HepG2 (cell line): ENCODE data around the gene PRDX2. TPM values are rescaled to one million over a fixed set of nuclear protein-coding genes. Genes with fewer than 3 reads are reported as not detected.
A peak's percentile ranks its signal among the peaks of the same experiment; 100 is the strongest.

Experiments
- CBX2 ChIP-seq, 2 experiments: fragments of 200-600 bp in 1 of 2; sonication (generic); formaldehyde crosslinking in 1 of 2; IDR thresholded peaks; 2 replicates each; pipeline versions ENCODE4 v1.7.0 to v1.8.1; 2018 to 2022; ENCODE audit warnings: low read depth in 2 of 2, low read length in 1 of 2, mild to moderate bottlenecking in 1 of 2, missing genetic modification reagents in 1 of 2
- CEBPZ ChIP-seq: IDR thresholded peaks from 2 replicates; pipeline ENCODE4 v1.6.1; 2012; ENCODE audit warnings: low read length, improper control_type of control experiment
- CHD4 ChIP-seq: fragments of 200-600 bp; sonication (generic); IDR thresholded peaks from 2 replicates; pipeline ENCODE4 v1.7.0; 2017; ENCODE audit warnings: mild to moderate bottlenecking, low read length, borderline replicate concordance
- HDAC2 ChIP-seq: sonication (generic); formaldehyde crosslinking; IDR thresholded peaks from 2 replicates; pipeline ENCODE4 v1.4.0; 2020; ENCODE audit warnings: missing genetic modification reagents
- JUN ChIP-seq: sonication (generic); formaldehyde crosslinking; IDR thresholded peaks from 2 replicates; pipeline ENCODE4 v1.4.0; 2020; ENCODE audit warnings: mild to moderate bottlenecking, missing genetic modification reagents
- MXD4 ChIP-seq: IDR thresholded peaks from 2 replicates; pipeline ENCODE4 v1.6.1; 2016; ENCODE audit warnings: mild to moderate bottlenecking, missing biosample characterization, missing genetic modification reagents
- NR0B2 ChIP-seq: sonication (generic); formaldehyde crosslinking; IDR thresholded peaks from 2 replicates; pipeline ENCODE4 v1.4.0; 2020; ENCODE audit warnings: mild to moderate bottlenecking, missing genetic modification reagents
- RARG ChIP-seq: sonication (generic); formaldehyde crosslinking; IDR thresholded peaks from 2 replicates; pipeline ENCODE4 v1.4.0; 2020; ENCODE audit warnings: low read depth, mild to moderate bottlenecking, missing genetic modification reagents
- RBM39 ChIP-seq: fragments of 200-400 bp; formaldehyde crosslinking; IDR thresholded peaks from one replicate; pipeline ENCODE4 v1.6.1; 2018; ENCODE audit warnings: antibody characterized with exemption, mild to moderate bottlenecking, low read depth, low read length; ENCODE audit not compliant: poor library complexity, severe bottlenecking
- REPIN1 ChIP-seq: sonication (generic); formaldehyde crosslinking; IDR thresholded peaks from 2 replicates; pipeline ENCODE4 v1.8.0; 2022; ENCODE audit warnings: missing genetic modification reagents, low read depth, mild to moderate bottlenecking, borderline replicate concordance
- RERE ChIP-seq: IDR thresholded peaks from 2 replicates; pipeline ENCODE4 v1.6.1; 2016; ENCODE audit warnings: low read depth, missing genetic modification reagents, missing compliant biosample characterization
- TAF15 ChIP-seq: fragments of 200-400 bp; formaldehyde crosslinking; IDR thresholded peaks from one replicate; pipeline ENCODE4 v1.6.1; 2018; ENCODE audit warnings: mild to moderate bottlenecking, low read depth, low read length; ENCODE audit not compliant: poor library complexity, severe bottlenecking
- TBP ChIP-seq: sonication (generic); formaldehyde crosslinking; IDR thresholded peaks from 2 replicates; pipeline ENCODE4 v1.5.0; 2020; ENCODE audit warnings: missing genetic modification reagents
- XRCC5 ChIP-seq: fragments of 200-400 bp; formaldehyde crosslinking; optimal IDR thresholded peaks from 2 replicates; pipeline ENCODE3; 2017; ENCODE audit warnings: mild to moderate bottlenecking, low read length
- ZEB1 ChIP-seq: IDR thresholded peaks from 2 replicates; pipeline ENCODE4 v1.6.1; 2012; ENCODE audit warnings: mild to moderate bottlenecking, low read depth, inconsistent platforms; ENCODE audit not compliant: insufficient replicate concordance
- ZKSCAN1 ChIP-seq: fragments of 150-350 bp; IDR thresholded peaks from 2 replicates; pipeline ENCODE4 v1.6.1; 2014; ENCODE audit warnings: low read length
- ZNF343 ChIP-seq: sonication (generic); formaldehyde crosslinking; IDR thresholded peaks from 2 replicates; pipeline ENCODE4 v1.4.0; 2020; ENCODE audit warnings: mild to moderate bottlenecking, missing genetic modification reagents
- ZNF441 ChIP-seq: sonication (generic); formaldehyde crosslinking; IDR thresholded peaks from 2 replicates; pipeline ENCODE4 v1.7.0; 2021; ENCODE audit warnings: missing genetic modification reagents, borderline replicate concordance
- ZNF564 ChIP-seq: sonication (generic); formaldehyde crosslinking; IDR thresholded peaks from 2 replicates; pipeline ENCODE4 v1.8.1; 2023; ENCODE audit warnings: mild to moderate bottlenecking, missing genetic modification reagents
- ZNF605 ChIP-seq: sonication (generic); formaldehyde crosslinking; IDR thresholded peaks from 2 replicates; pipeline ENCODE4 v1.8.0; 2022; ENCODE audit warnings: mild to moderate bottlenecking, missing genetic modification reagents
- polyA plus RNA-seq, 8 experiments: library from polyadenylated mRNA; depleted of rRNA in 3 of 8; stranded (reverse) in 7 of 8; unstranded in 1 of 8; fragments of >200 nt; fragmentation: Illumina TruSeq in 4 of 8; extraction: Trizol in 4 of 8; gene quantifications; 2 replicates each; pipeline versions ENCODE4 v1.2.1 to v1.2.3, GENCODE V29; 2011 to 2016; ENCODE audit warnings: low read depth in 4 of 8, missing spikeins in 1 of 8, mixed read lengths in 1 of 8; ENCODE audit not compliant: insufficient read depth in 1 of 8
- total RNA-seq, 5 experiments: library from RNA; depleted of rRNA; stranded (reverse); fragments of >200 nt; fragmentation: Illumina TruSeq; extraction: Trizol; gene quantifications; 2 replicates each; pipeline ENCODE4 v1.2.3, GENCODE V29; 2016; ENCODE audit warnings: low read depth in 1 of 5

Gene PRDX2
- total and polyA plus RNA-seq, 2 of the 13 experiments (the other 11 are each of a cell fraction or from before 2014, with no cell fraction given), result 218 to 381 TPM

GRCh38 chr19:12806242-12807081 is 4.9 kb upstream of the PRDX2 start, which contains the start of gene RNASEH2A (continued):
- TF ChIP-seq CEBPZ (no peak), XRCC5 (peak; percentile 34), ZNF605 (CRISPR knock-in tag) (peak; percentile 98), ZNF441 (CRISPR knock-in tag) (0 out of 2 replicates have a peak, but pooled peaks have one; percentile 49), ZEB1 (peak; percentile 52), NR0B2 (CRISPR knock-in tag) (peak; percentile 85), TBP (CRISPR knock-in tag) (0 out of 2 replicates have a peak, but pooled peaks have one; percentile 27), HDAC2 (CRISPR knock-in tag) (peak; percentile 65), REPIN1 (peak; percentile 59; the same call in 1 of the 2 replicates), MXD4 (CRISPR knock-in tag) (peak; percentile 83), RBM39 (peak; percentile 79), ZNF343 (CRISPR knock-in tag) (peak; percentile 89; the same call in 1 of the 2 replicates), CBX2 (IDR thresholded peaks at IDR 0.05; ENCODE audit: low read depth, low read length) (no peak), CBX2 (CRISPR knock-in tag; IDR thresholded peaks at IDR 0.05; ENCODE audit: low read depth) (no peak), RERE (CRISPR knock-in tag) (no peak), ZKSCAN1 (no peak), TAF15 (no peak), RARG (CRISPR knock-in tag) (peak; percentile 81; the same call in 1 of the 2 replicates), CHD4 (no peak), ZNF564 (CRISPR knock-in tag) (no peak), JUN (0 out of 2 replicates have a peak, but pooled peaks have one; percentile 55)
